K562 (cell line): Measurements from ENCODE around the gene CNPY4. TPM values are rescaled to one million over a fixed set of nuclear protein-coding genes. Genes with fewer than 3 reads are reported as not detected.

Experiments
- CBX3 ChIP-seq, 2 experiments: IDR thresholded peaks; 1 replicate in 1 of 2; 2 replicates in 1 of 2; pipeline ENCODE4 v1.6.1; 2012; ENCODE audit warnings: inconsistent platforms in 2 of 2, low read length in 2 of 2, borderline replicate concordance in 1 of 2, control low read depth in 1 of 2
- CXXC5 ChIP-seq: fragments of 250-450 bp; sonication (Bioruptor Pico); IDR thresholded peaks from 2 replicates; pipeline ENCODE4 v1.8.0; 2022; ENCODE audit warnings: inconsistent platforms, mild to moderate bottlenecking, moderate library complexity
- EHMT2 ChIP-seq: fragments of 450-650 bp; IDR thresholded peaks from 2 replicates; pipeline ENCODE4 v1.6.1; 2018; ENCODE audit warnings: antibody characterized with exemption
- FOXP1 ChIP-seq: sonication (generic); formaldehyde crosslinking; IDR thresholded peaks from 2 replicates; pipeline ENCODE4 v1.8.0; 2022; ENCODE audit warnings: mild to moderate bottlenecking, missing genetic modification reagents
- GTF2A2 ChIP-seq: IDR thresholded peaks from 2 replicates; pipeline ENCODE4 v1.6.1; 2016; ENCODE audit warnings: mild to moderate bottlenecking, missing genetic modification characterization, missing compliant biosample characterization
- GTF2E2 ChIP-seq: fragments of 200-800 bp; sonication (Bioruptor generic); IDR thresholded peaks from 2 replicates; pipeline ENCODE4 v1.6.1; 2016; ENCODE audit warnings: missing genetic modification characterization, missing compliant biosample characterization
- HLTF ChIP-seq: fragments of 450-650 bp; IDR thresholded peaks from 2 replicates; pipeline ENCODE4 v1.6.1; 2016
- MAFG ChIP-seq: fragments of 450-650 bp; conservative IDR thresholded peaks from 2 replicates; pipeline ENCODE4 v1.6.1; 2016; ENCODE audit warnings: missing genetic modification characterization, missing compliant biosample characterization
- MEF2D ChIP-seq: conservative IDR thresholded peaks from 2 replicates; pipeline ENCODE4 v1.6.1; 2016; ENCODE audit warnings: low read depth, missing genetic modification characterization, missing compliant biosample characterization
- MTA1 ChIP-seq: fragments of 450-650 bp; IDR thresholded peaks from 2 replicates; pipeline ENCODE4 v1.6.1; 2017; ENCODE audit warnings: borderline replicate concordance
- MXI1 ChIP-seq: IDR thresholded peaks from 2 replicates; pipeline ENCODE4 v1.6.1; 2011; ENCODE audit warnings: low read depth, mild to moderate bottlenecking, improper control_type of control experiment, low read length
- NBN ChIP-seq: fragments of 450-650 bp; IDR thresholded peaks from 2 replicates; pipeline ENCODE4 v1.6.1; 2016; ENCODE audit warnings: low read depth, mild to moderate bottlenecking
- NFATC3 ChIP-seq: fragments of 450-650 bp; IDR thresholded peaks from 2 replicates; pipeline ENCODE4 v1.6.1; 2017; ENCODE audit warnings: mild to moderate bottlenecking
- RBM39 ChIP-seq: fragments of 200-400 bp; formaldehyde crosslinking; optimal IDR thresholded peaks from 2 replicates; pipeline ENCODE3; 2018; ENCODE audit warnings: low read depth, low read length
- SAFB ChIP-seq: fragments of 200-400 bp; formaldehyde crosslinking; IDR thresholded peaks from 2 replicates; pipeline ENCODE4 v1.6.1; 2017; ENCODE audit warnings: low read depth, low read length, borderline replicate concordance
- TAL1 ChIP-seq: fragments of 450-650 bp; IDR thresholded peaks from 2 replicates; pipeline ENCODE4 v1.6.1; 2016; ENCODE audit warnings: mild to moderate bottlenecking
- YY1 ChIP-seq, 3 experiments: IDR thresholded peaks; 2 replicates each; pipeline ENCODE4 v1.6.1; 2011; ENCODE audit warnings: low read length in 2 of 3, mild to moderate bottlenecking in 2 of 3, moderate library complexity in 2 of 3, borderline replicate concordance in 1 of 3, control low read depth in 1 of 3, low read depth in 1 of 3; ENCODE audit not compliant: insufficient read depth in 3 of 3, insufficient replicate concordance in 2 of 3, control insufficient read depth in 1 of 3, insufficient read length in 1 of 3; ENCODE audit errors: extremely low read depth in 1 of 3
- ZBTB8A ChIP-seq: fragments of 450-650 bp; IDR thresholded peaks from 2 replicates; pipeline ENCODE4 v1.6.1; 2018; ENCODE audit warnings: mild to moderate bottlenecking, moderate library complexity; ENCODE audit not compliant: partially characterized antibody
- ZNF282 ChIP-seq: sonication (generic); formaldehyde crosslinking; IDR thresholded peaks from 2 replicates; pipeline ENCODE4 v1.8.1; 2023; ENCODE audit warnings: missing genetic modification reagents
- ZNF431 ChIP-seq: sonication (generic); formaldehyde crosslinking; IDR thresholded peaks from 2 replicates; pipeline ENCODE4 v1.8.0; 2022; ENCODE audit warnings: mild to moderate bottlenecking, missing genetic modification reagents
- ZNF766 ChIP-seq: fragments of 200-800 bp; sonication (Bioruptor generic); conservative IDR thresholded peaks from 2 replicates; pipeline ENCODE4 v1.6.1; 2016; ENCODE audit warnings: missing genetic modification characterization, missing compliant biosample characterization
- polyA plus RNA-seq, 8 experiments: library from polyadenylated mRNA; depleted of rRNA in 4 of 8; stranded (reverse) in 5 of 8; unstranded in 3 of 8; fragments of >200 nt; fragmentation: Nextera tagmentation in 2 of 8; fragmentation: Illumina TruSeq in 1 of 8; extraction: Ambion mirVana in 2 of 8; extraction: Trizol in 1 of 8; gene quantifications; 2 replicates each; pipeline versions ENCODE4 v1.2.1 to v1.2.3, GENCODE V29; 2011 to 2014; ENCODE audit warnings: inconsistent platforms in 1 of 8, missing spikeins in 1 of 8
- total RNA-seq, 7 experiments: library from RNA; depleted of rRNA in 6 of 7; stranded (reverse); fragments of >200 nt in 6 of 7; fragmentation: Illumina TruSeq in 2 of 7; extraction: Trizol in 2 of 7; gene quantifications; 2 replicates each; pipeline versions ENCODE4 v1.2.1 to v1.2.3, GENCODE V29; 2011 to 2021; ENCODE audit warnings: low replicate concordance in 1 of 7
- TF ChIP-seq, protein P1 (sequence below): fragments of 250-450 bp; sonication (Bioruptor Pico); IDR thresholded peaks from 2 replicates; pipeline ENCODE4 v1.5.0; 2020; ENCODE audit warnings: mild to moderate bottlenecking, borderline replicate concordance
- TF ChIP-seq, protein P2 (sequence below): sonication (generic); formaldehyde crosslinking; IDR thresholded peaks from 2 replicates; pipeline ENCODE4 v1.8.0; 2022; ENCODE audit warnings: mild to moderate bottlenecking, low read depth, missing genetic modification reagents
- TF ChIP-seq, protein P3 (sequence below): sonication (generic); formaldehyde crosslinking; IDR thresholded peaks from 2 replicates; pipeline ENCODE4 v1.8.0; 2022; ENCODE audit warnings: mild to moderate bottlenecking, missing genetic modification reagents, borderline replicate concordance

The CNPY4 gene
- total and polyA plus RNA-seq, 9 of the 15 experiments (the other 6 are each of a cell fraction or from before 2014, with no cell fraction given) = 1.9 to 11.2 (median 7.0) TPM

DNA sequence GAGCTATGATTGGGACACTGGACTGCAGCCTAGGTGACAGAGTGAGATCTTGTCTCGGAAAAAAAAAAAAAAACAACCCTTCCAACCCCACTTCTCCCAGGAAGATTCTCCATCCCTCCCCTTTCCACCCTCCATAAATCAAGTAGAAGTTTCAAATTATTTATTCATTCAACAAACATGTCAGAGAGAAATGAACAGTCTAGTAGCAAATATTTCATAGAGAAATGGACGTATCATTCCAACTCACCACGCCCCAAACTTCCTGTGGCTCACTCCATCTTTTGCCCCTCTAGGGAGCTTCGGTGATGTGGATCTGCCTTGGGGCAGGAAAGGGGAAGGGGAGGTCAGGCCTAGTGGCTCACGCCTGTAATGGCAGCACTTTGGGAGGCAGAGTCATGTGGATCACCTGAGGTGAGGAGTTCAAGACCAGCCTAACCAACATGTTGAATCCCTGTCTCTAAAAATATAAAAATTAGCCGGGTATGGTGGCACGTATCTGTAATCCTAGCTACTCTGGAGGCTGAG lies 39.7 kb downstream of the CNPY4 start (continued):
- TF ChIP-seq, protein P1, sequence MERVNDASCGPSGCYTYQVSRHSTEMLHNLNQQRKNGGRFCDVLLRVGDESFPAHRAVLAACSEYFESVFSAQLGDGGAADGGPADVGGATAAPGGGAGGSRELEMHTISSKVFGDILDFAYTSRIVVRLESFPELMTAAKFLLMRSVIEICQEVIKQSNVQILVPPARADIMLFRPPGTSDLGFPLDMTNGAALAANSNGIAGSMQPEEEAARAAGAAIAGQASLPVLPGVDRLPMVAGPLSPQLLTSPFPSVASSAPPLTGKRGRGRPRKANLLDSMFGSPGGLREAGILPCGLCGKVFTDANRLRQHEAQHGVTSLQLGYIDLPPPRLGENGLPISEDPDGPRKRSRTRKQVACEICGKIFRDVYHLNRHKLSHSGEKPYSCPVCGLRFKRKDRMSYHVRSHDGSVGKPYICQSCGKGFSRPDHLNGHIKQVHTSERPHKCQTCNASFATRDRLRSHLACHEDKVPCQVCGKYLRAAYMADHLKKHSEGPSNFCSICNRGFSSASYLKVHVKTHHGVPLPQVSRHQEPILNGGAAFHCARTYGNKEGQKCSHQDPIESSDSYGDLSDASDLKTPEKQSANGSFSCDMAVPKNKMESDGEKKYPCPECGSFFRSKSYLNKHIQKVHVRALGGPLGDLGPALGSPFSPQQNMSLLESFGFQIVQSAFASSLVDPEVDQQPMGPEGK = no peak
- no peak; the same call in 1 of the 2 replicates for TF ChIP-seq FOXP1 (CRISPR knock-in tag)
- 0 out of 2 replicates have a peak, but pooled peaks have one; percentile 14 for TF ChIP-seq ZNF766 (CRISPR knock-in tag)
- 0 out of 2 replicates have a peak, but pooled peaks have one; percentile 12 for TF ChIP-seq MEF2D
- no peak for TF ChIP-seq GTF2A2
- TF ChIP-seq MTA1 = 0 out of 2 replicates have a peak, but pooled peaks have one; percentile 39
- 0 out of 2 replicates have a peak, but pooled peaks have one; percentile 41 for TF ChIP-seq ZNF431
- no peak for TF ChIP-seq ZBTB8A
- no peak for TF ChIP-seq TAL1
- TF ChIP-seq, protein P2, sequence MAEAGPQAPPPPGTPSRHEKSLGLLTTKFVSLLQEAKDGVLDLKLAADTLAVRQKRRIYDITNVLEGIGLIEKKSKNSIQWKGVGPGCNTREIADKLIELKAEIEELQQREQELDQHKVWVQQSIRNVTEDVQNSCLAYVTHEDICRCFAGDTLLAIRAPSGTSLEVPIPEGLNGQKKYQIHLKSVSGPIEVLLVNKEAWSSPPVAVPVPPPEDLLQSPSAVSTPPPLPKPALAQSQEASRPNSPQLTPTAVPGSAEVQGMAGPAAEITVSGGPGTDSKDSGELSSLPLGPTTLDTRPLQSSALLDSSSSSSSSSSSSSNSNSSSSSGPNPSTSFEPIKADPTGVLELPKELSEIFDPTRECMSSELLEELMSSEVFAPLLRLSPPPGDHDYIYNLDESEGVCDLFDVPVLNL (CRISPR knock-in tag) = no peak
- no peak for TF ChIP-seq EHMT2
- no peak for TF ChIP-seq ZNF282 (CRISPR knock-in tag)
- TF ChIP-seq, protein P3, sequence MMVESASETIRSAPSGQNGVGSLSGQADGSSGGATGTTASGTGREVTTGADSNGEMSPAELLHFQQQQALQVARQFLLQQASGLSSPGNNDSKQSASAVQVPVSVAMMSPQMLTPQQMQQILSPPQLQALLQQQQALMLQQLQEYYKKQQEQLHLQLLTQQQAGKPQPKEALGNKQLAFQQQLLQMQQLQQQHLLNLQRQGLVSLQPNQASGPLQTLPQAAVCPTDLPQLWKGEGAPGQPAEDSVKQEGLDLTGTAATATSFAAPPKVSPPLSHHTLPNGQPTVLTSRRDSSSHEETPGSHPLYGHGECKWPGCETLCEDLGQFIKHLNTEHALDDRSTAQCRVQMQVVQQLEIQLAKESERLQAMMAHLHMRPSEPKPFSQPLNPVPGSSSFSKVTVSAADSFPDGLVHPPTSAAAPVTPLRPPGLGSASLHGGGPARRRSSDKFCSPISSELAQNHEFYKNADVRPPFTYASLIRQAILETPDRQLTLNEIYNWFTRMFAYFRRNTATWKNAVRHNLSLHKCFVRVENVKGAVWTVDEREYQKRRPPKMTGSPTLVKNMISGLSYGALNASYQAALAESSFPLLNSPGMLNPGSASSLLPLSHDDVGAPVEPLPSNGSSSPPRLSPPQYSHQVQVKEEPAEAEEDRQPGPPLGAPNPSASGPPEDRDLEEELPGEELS (CRISPR knock-in tag) = no peak
- no peak for TF ChIP-seq CXXC5 (CRISPR knock-in tag)
- TF ChIP-seq RBM39 = peak; percentile 69
- no peak for TF ChIP-seq MXI1
- TF ChIP-seq HLTF = 0 out of 2 replicates have a peak, but pooled peaks have one; percentile 0
- TF ChIP-seq GTF2E2 = 0 out of 2 replicates have a peak, but pooled peaks have one; percentile 9
- TF ChIP-seq MAFG (tag) = no peak
- TF ChIP-seq SAFB = no peak
- TF ChIP-seq CBX3 (IDR thresholded peaks at IDR 0.05; ENCODE audit: borderline replicate concordance in 1 of 2, low read length in 2 of 2) = no peak
- TF ChIP-seq YY1 (IDR thresholded peaks at IDR 0.05; ENCODE audit: borderline replicate concordance in 1 of 3, control insufficient read depth in 1 of 3, extremely low read depth in 1 of 3, insufficient read depth in 3 of 3, insufficient read length in 1 of 3, insufficient replicate concordance in 2 of 3, low read depth in 1 of 3, low read length in 2 of 3) = peak in 1 of 3 experiments; percentile 55
- TF ChIP-seq NFATC3 = 0 out of 2 replicates have a peak, but pooled peaks have one; percentile 31
- peak; percentile 22; the same call in 1 of the 2 replicates for TF ChIP-seq NBN
